ENCODE results near the gene KIF26A. TPM values are rescaled to one million over a fixed set of nuclear protein-coding genes. Genes with fewer than 3 reads are reported as not detected.

KIF26A gene
- total and polyA plus RNA-seq, 2 of the 13 experiments (the other 11 are each of a cell fraction or from before 2014, with no cell fraction given) = not detected

- TF ChIP-seq PRDM15 (CRISPR knock-in tag; IDR thresholded peaks at IDR 0.05) = 0 out of 2 replicates have a peak, but pooled peaks have one; percentile 24
- TF ChIP-seq HCFC1 (IDR thresholded peaks at IDR 0.05; ENCODE audit: low read depth, low read length) = no peak
- TF ChIP-seq MTF2 (CRISPR knock-in tag; IDR thresholded peaks at IDR 0.05; ENCODE audit: borderline replicate concordance) = peak; percentile 81; the same call in 1 of the 2 replicates
- no peak for TF ChIP-seq SIN3A (IDR thresholded peaks at IDR 0.05; ENCODE audit: borderline replicate concordance, low read depth, low read length)
- no peak for TF ChIP-seq ZNF781 (CRISPR knock-in tag; IDR thresholded peaks at IDR 0.05; ENCODE audit: borderline replicate concordance, not compliant biosample characterization)
- peak; percentile 49; the same call in 1 of the 2 replicates for TF ChIP-seq NR2C2 (CRISPR knock-in tag; IDR thresholded peaks at IDR 0.05; ENCODE audit: borderline replicate concordance)
- no peak for TF ChIP-seq CC2D1A (CRISPR knock-in tag; IDR thresholded peaks at IDR 0.05)
- TF ChIP-seq ZFY (CRISPR knock-in tag; IDR thresholded peaks at IDR 0.05) = peak; percentile 34; the same call in 1 of the 2 replicates
- no peak for TF ChIP-seq ZNF496 (CRISPR knock-in tag; IDR thresholded peaks at IDR 0.05; ENCODE audit: insufficient replicate concordance)
- TF ChIP-seq ZNF687 (CRISPR knock-in tag; IDR thresholded peaks at IDR 0.05) = peak; percentile 42; the same call in 1 of the 2 replicates
- TF ChIP-seq CTCF (CRISPR knock-in tag; IDR thresholded peaks at IDR 0.05) = peak; percentile 84
- TF ChIP-seq ZNF792 (CRISPR knock-in tag; IDR thresholded peaks at IDR 0.05) = no peak
- 0 out of 4 replicates have a peak, but pooled peaks of 1 of the 2 experiments have one; percentile 21 for TF ChIP-seq NR2F1 (CRISPR knock-in tag; IDR thresholded peaks at IDR 0.05)
- no peak for TF ChIP-seq ZBTB10 (CRISPR knock-in tag; IDR thresholded peaks at IDR 0.05; ENCODE audit: borderline replicate concordance)
- TF ChIP-seq SYNCRIP (IDR thresholded peaks at IDR 0.05; ENCODE audit: insufficient read depth, low read depth, low read length) = no peak
These were observed 890 bp upstream of the KIF26A start (continued) for GRCh38 chr14:104137297-104138097.

Data from HepG2 (cell line).